Lower lobe of right lung (tissue), 2 donors: ENCODE measurements around the gene NKD2. TPM values are rescaled to one million over a fixed set of nuclear protein-coding genes. Genes with fewer than 3 reads are reported as not detected.
A peak's percentile ranks its signal among the peaks of the same experiment; 100 is the strongest.

Source experiments
- ATAC-seq, 2 donors: fragments of 200-7000 bp; cut with Tn5 transposase; one replicate each; pipeline ENCODE4 v1.9.1; 2020 to 2022; ENCODE audit warnings: mild to moderate bottlenecking in 2 of 2, moderate library complexity in 2 of 2
- DNase-seq: peaks from one replicate; pipeline ENCODE4 v3.0.0-alpha.2; 2020
- H3K27ac ChIP-seq: fragments of 200-600 bp; one replicate; pipeline ENCODE4 v1.8.0; 2022
- H3K27me3 ChIP-seq: fragments of 200-600 bp; one replicate; pipeline ENCODE4 v1.8.0; 2022; ENCODE audit warnings: low read depth
- H3K36me3 ChIP-seq: fragments of 200-600 bp; one replicate; pipeline ENCODE4 v1.8.0; 2022; ENCODE audit warnings: mild to moderate bottlenecking
- H3K4me1 ChIP-seq: fragments of 200-600 bp; one replicate; pipeline ENCODE4 v1.8.0; 2022
- H3K4me3 ChIP-seq: fragments of 200-600 bp; one replicate; pipeline ENCODE4 v1.8.0; 2022; ENCODE audit warnings: mild to moderate bottlenecking
- H3K9me3 ChIP-seq: fragments of 200-600 bp; one replicate; pipeline ENCODE4 v1.8.0; 2022
- intact Hi-C: fragments of 100-400 bp; cut with DNase I; formaldehyde crosslinking; loops from one replicate; pipeline ENCODE4 v1.11.0; 2022
- total RNA-seq: library from RNA; stranded (reverse); fragmentation: NEBNext Ultra II Directional; extraction: Animal tissue kit (Norgen Biotek cat#: 25700); gene quantifications from one replicate; pipeline ENCODE4 v1.2.1, GENCODE V29; 2021
- TF ChIP-seq, protein P1 (sequence below): fragments of 200-600 bp; IDR thresholded peaks from one replicate; pipeline ENCODE4 v1.8.0; 2022; ENCODE audit warnings: antibody characterized with exemption, mild to moderate bottlenecking
- donor health status: DM: no; HTN: yes; CAD: no; lungs with severe emphysema.

NKD2 gene
- total RNA-seq, 1 donor from 2014 or later = 24.1 TPM

DNA sequence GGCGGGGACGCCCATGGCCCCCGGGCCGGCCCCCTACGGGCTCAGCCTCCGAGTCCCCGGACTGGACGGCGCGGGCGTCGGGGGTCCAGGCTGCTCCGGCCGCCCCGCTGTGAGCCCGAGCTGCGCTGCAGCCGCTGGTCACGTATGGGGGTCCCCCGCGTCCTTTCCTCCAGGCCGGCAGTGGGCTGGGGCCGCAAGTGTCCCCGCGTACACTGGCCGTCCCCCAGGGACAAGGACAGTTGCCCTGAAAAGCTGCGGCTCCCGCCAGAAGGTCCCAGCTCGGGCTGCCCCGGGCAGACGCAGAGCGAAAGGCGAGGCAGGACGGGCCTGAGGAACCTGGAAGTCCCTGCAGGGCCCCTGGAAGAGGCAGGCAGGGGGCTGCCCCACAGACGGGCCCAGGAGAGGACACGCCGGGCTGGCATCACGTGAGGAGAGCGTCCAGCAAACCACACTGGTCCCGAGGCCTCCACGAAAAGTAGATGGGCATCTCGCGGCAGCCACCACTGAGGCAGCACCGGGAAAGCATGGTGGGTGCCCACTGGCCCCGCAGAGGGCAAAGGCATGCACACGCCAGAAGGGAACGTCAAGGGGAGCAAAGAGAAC is 3.3 kb upstream of the NKD2 start:
- peak overlapping the region; percentile 58 for H3K4me3 ChIP-seq
- H3K27ac ChIP-seq = peak overlapping the region; percentile 67
- no peaks in the 10 kb centered on the region for H3K36me3 ChIP-seq
- ATAC-seq = no peak
- H3K4me1 ChIP-seq = peaks cover 38% of the 10 kb centered on the region
- H3K9me3 ChIP-seq = no peaks in the 10 kb centered on the region
- intact Hi-C loops = no loop called here
- no peak for DNase-seq
- TF ChIP-seq, protein P1, sequence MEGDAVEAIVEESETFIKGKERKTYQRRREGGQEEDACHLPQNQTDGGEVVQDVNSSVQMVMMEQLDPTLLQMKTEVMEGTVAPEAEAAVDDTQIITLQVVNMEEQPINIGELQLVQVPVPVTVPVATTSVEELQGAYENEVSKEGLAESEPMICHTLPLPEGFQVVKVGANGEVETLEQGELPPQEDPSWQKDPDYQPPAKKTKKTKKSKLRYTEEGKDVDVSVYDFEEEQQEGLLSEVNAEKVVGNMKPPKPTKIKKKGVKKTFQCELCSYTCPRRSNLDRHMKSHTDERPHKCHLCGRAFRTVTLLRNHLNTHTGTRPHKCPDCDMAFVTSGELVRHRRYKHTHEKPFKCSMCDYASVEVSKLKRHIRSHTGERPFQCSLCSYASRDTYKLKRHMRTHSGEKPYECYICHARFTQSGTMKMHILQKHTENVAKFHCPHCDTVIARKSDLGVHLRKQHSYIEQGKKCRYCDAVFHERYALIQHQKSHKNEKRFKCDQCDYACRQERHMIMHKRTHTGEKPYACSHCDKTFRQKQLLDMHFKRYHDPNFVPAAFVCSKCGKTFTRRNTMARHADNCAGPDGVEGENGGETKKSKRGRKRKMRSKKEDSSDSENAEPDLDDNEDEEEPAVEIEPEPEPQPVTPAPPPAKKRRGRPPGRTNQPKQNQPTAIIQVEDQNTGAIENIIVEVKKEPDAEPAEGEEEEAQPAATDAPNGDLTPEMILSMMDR = no peak
- peaks cover 42% of the 10 kb centered on the region for H3K27me3 ChIP-seq

DNA sequence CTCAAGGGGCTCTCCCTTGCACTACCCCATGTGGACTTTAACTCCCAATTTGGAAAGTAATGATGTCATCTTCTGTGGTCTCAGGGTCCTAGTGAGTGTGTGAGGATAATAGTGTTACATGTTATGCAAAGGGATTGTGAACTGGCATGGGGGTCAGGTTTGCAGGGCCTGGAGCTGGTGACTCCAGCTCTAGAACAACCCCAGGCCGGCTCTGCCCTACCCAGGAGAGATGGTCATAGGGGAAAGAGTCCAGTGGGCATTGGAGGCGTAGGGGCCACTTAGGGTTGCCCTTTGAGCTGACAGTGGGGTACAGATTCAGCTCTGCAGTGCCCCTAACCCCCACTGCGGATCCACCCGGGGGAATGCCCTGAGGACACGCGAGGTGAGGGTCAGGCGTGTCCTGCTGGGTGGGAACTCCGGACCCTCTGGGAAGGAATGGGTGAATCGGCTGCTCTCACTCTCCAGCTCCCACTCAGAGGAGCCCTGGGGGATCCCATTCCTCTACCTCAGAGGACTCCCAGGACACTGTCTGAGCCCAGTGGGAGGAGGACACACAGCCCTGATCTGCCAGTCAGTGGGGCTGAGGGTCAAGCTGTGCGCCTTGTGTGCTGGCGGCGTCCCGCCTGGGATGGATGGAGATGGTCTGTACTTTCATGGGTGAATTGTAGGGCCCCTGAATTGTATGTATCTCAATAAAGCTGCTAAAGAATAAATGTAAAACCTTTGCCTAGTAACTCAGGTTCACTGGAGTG is 2.5 kb upstream of the NKD2 start:
- Histone ChIP-seq H3K4me1 (peaks cover 38% of the 10 kb centered on the region), H3K27ac (no peak overlapping the region), H3K36me3 (no peaks in the 10 kb centered on the region), H3K27me3 (peaks cover 50% of the 10 kb centered on the region), H3K4me3 (no peak overlapping the region), H3K9me3 (no peaks in the 10 kb centered on the region)
- TF ChIP-seq, protein P1 = no peak
- no peak for ATAC-seq
- DNase-seq = peak; percentile 32
- intact Hi-C loops = no loop called here

DNA sequence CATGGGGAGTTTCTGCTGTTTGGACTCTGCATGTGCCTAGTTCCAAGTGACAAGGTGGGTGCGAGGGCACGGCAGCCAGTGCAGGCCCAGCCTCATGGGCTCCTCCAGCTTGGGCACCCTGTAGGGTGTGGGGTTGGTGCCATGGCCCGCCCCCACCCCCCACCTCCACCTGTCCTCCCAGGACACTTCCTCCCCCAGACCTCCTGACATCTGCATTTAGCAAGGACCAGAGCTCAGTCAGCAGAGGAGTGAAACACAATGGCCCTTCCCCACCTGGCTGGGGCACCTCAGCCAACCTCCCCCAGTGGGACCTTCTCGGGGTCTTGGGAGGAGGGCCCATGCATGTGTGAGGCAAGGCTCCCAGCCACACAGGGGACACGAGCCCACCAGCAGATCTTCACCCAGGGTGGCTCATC is 1.9 kb upstream of the NKD2 start:
- peak; percentile 28 for DNase-seq
- ATAC-seq = no peak
- H3K36me3 ChIP-seq = no peaks in the 10 kb centered on the region
- intact Hi-C loops = no loop called here
- TF ChIP-seq, protein P1 = no peak
- H3K4me1 ChIP-seq = peaks cover 38% of the 10 kb centered on the region
- H3K9me3 ChIP-seq = no peaks in the 10 kb centered on the region
- peaks cover 55% of the 10 kb centered on the region for H3K27me3 ChIP-seq
- H3K4me3 ChIP-seq = no peak overlapping the region
- H3K27ac ChIP-seq = no peak overlapping the region

DNA sequence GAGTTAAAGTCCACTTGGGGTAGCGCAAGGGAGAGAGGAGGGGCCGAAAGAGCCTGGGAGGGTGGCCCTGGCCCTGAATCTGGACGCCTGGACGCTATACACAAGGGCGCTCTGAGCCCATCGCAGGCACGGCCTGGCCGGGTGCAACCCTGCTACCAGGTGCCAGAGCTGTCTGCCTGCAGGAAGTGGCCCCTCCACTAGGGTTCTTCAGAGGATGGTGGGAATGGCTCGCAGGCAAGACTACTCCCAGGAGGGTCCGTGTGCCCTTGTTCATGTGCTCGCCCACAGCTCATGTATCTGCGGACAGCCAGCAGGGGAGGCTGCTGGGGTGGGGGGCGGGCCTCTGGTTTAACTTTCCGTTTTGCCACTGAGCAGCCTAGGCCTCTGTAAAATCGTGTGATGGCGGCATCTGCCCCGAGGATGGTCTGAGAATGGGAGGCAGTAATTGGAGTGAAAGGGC is 1.4 kb upstream of the NKD2 start:
- peaks cover 61% of the 10 kb centered on the region for H3K27me3 ChIP-seq
- peak overlapping the region; percentile 55 for H3K4me3 ChIP-seq
- no peaks in the 10 kb centered on the region for H3K9me3 ChIP-seq
- no peak overlapping the region for H3K27ac ChIP-seq
- ATAC-seq (no peak), DNase-seq (peak; percentile 36)
- intact Hi-C loops = no loop called here
- H3K36me3 ChIP-seq = no peaks in the 10 kb centered on the region
- peaks cover 38% of the 10 kb centered on the region for H3K4me1 ChIP-seq
- TF ChIP-seq, protein P1 = no peak

DNA sequence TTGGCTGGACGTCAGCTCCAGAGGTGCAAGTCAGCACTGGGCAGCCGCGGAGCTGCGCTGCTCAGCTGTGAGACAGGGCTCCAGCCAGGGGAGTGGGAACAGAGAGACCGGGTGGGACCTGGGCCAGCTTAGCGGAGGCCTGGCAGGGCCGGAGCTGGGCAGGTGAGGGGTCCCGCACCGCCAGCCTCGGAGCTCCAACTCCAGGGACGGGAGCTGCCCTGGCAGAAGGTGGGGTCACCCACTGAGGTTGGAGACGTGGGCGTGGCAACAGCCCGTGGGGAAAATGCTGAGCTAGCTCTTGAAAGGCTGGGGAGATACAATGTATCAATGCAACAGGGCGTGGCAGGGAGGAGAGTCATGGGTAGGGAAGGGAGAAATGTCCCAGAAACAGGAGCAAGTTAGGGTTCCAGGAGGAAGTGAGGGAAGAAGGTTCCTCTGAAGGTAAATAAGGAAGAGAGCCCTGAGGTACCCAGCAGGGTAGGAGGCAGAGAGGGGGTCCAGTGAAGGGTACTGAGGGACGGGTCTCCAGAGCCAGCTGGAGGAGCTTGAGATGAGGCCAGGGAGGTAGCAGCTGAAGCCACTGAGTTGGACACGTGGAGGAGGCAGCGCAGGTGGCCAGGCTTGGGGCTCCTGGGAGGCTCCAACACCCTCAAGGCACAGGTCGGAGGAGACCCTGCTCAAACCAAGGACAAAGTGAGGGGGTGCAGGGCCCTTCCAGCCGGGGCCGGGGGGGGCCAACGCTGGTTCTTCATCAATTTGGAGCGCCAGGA is 736 bp upstream of the NKD2 start:
- H3K9me3 ChIP-seq = no peaks in the 10 kb centered on the region
- peak; percentile 45 for DNase-seq
- H3K36me3 ChIP-seq = no peaks in the 10 kb centered on the region
- peaks cover 64% of the 10 kb centered on the region for H3K27me3 ChIP-seq
- no peak for ATAC-seq
- peak overlapping the region; percentile 36 for H3K27ac ChIP-seq
- TF ChIP-seq, protein P1 = no peak
- H3K4me1 ChIP-seq = peaks cover 38% of the 10 kb centered on the region
- H3K4me3 ChIP-seq = peak overlapping the region; percentile 55
- intact Hi-C loops = no loop called here
